Suprapubic skin (tissue), 4 donors: ENCODE measurements around the gene P4HA1.

Experiments used
- EP300 ChIP-seq: sonication (generic); formaldehyde crosslinking; IDR thresholded peaks from one replicate; pipeline ENCODE4 v1.6.1; 2017; ENCODE audit warnings: antibody characterized with exemption
- POLR2AphosphoS5 ChIP-seq, 3 donors: sonication (generic); formaldehyde crosslinking; IDR thresholded peaks; one replicate each; pipeline ENCODE4 v1.6.1; 2017; ENCODE audit warnings: antibody characterized with exemption in 3 of 3
- TF ChIP-seq, protein P1 (sequence below), 2 donors: fragments of 200-600 bp in 1 of 2; fragments of 450-650 bp in 1 of 2; sonication (generic) in 1 of 2; IDR thresholded peaks; one replicate each; pipeline ENCODE4 v1.5.1; 2016 to 2019; ENCODE audit warnings: antibody characterized with exemption in 2 of 2, mild to moderate bottlenecking in 1 of 2, moderate library complexity in 1 of 2

DNA sequence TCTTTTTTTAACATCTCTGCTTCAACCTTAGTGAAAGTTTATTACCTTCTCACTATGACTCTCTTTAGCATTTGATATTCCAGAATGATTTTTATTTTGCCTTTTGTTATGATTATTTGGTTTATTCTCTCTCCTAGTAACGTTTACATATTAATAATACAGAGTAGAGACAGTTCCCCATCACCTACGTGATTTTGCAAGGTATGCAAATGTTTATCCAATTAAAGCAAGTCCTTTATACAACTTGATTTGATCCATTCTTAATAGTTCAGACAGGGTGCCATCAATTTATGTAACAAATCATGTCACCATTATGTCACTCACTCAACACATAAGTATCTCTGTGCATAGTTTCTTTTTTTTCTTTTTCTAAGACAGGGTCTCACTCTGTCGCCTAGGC is 44.9 kb upstream of the P4HA1 start:
- TF ChIP-seq, protein P1, sequence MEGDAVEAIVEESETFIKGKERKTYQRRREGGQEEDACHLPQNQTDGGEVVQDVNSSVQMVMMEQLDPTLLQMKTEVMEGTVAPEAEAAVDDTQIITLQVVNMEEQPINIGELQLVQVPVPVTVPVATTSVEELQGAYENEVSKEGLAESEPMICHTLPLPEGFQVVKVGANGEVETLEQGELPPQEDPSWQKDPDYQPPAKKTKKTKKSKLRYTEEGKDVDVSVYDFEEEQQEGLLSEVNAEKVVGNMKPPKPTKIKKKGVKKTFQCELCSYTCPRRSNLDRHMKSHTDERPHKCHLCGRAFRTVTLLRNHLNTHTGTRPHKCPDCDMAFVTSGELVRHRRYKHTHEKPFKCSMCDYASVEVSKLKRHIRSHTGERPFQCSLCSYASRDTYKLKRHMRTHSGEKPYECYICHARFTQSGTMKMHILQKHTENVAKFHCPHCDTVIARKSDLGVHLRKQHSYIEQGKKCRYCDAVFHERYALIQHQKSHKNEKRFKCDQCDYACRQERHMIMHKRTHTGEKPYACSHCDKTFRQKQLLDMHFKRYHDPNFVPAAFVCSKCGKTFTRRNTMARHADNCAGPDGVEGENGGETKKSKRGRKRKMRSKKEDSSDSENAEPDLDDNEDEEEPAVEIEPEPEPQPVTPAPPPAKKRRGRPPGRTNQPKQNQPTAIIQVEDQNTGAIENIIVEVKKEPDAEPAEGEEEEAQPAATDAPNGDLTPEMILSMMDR (IDR thresholded peaks at IDR 0.05): no peak
- TF ChIP-seq POLR2AphosphoS5 (IDR thresholded peaks at IDR 0.05): no peak
- no peak for TF ChIP-seq EP300
